GM12878 (cell line): ENCODE measurements around the gene MTA3. TPM values are rescaled to one million over a fixed set of nuclear protein-coding genes. Genes with fewer than 3 reads are reported as not detected.

ENCODE experiments used
- ATAC-seq: fragments of 200-7000 bp; cut with Tn5 transposase; 3 replicates; pipeline ENCODE4 v1.9.1; 2020; ENCODE audit warnings: mild to moderate bottlenecking, moderate library complexity
- BruUV-seq: library from RNA; stranded (reverse); fragments of 400-500 nt; replicated peaks from 2 replicates; lab custom pipeline; 2021; lab: Mats Ljungman, UMichigan
- CTCF ChIA-PET: fragments of 300-600 bp; sonication (Branson Sonifier 250); formaldehyde crosslinking; extraction: SDS; loops from one replicate; lab custom pipeline; 2021; ENCODE audit warnings: inconsistent platforms; lab: Yijun Ruan, JAX
- POLR2A ChIA-PET: fragments of 350-600 bp; formaldehyde crosslinking; extraction: SDS; loops from one replicate; lab custom pipeline; 2021; ENCODE audit warnings: inconsistent platforms; lab: Charles Lee
- RAD21 ChIA-PET: fragments of 300-600 bp; sonication (Branson Sonifier 250); formaldehyde crosslinking; loops from one replicate; lab custom pipeline; 2023; ENCODE audit warnings: antibody characterized with exemption; ENCODE audit not compliant: unreplicated experiment; lab: Charles Lee
- SMC1A ChIA-PET: fragments of 300-600 bp; sonication (Branson Sonifier 250); formaldehyde crosslinking; loops from one replicate; lab custom pipeline; 2023; ENCODE audit not compliant: unreplicated experiment, uncharacterized antibody; lab: Charles Lee
- DNase-seq: peaks from one replicate; pipeline ENCODE4 v3.0.0-alpha.2; 2011; ENCODE audit warnings: low read depth, low spot score
- FAIRE-seq: peaks from 3 replicates; lab custom pipeline; 2011; peaks lifted over from hg19 to GRCh38; lab: Jason Lieb, UNC
- H2AFZ ChIP-seq: 2 replicates; pipeline ENCODE4 v1.6.0; 2011; ENCODE audit warnings: low read depth, low read length, control low read depth; ENCODE audit not compliant: control insufficient read depth
- H3K27ac ChIP-seq: 2 replicates; pipeline ENCODE4 v1.5.1; 2011; ENCODE audit warnings: control low read depth; ENCODE audit not compliant: control insufficient read depth, insufficient read depth
- H3K27me3 ChIP-seq, 2 experiments: replicated peaks in 1 of 2; 2 replicates each; pipeline versions ENCODE4 v1.6.0 to v1.6.1; 2011; ENCODE audit warnings: low read length in 1 of 2; ENCODE audit not compliant: control insufficient read depth in 2 of 2, insufficient read depth in 2 of 2
- H3K36me3 ChIP-seq, 2 experiments: 2 replicates each; pipeline ENCODE4 v1.5.1; 2011; ENCODE audit warnings: low read length in 1 of 2; ENCODE audit not compliant: control insufficient read depth in 2 of 2, insufficient read depth in 2 of 2
- H3K4me1 ChIP-seq: 2 replicates; pipeline ENCODE4 v1.6.1; 2011; ENCODE audit warnings: mild to moderate bottlenecking, low read length, moderate library complexity, mixed read lengths; ENCODE audit not compliant: control insufficient read depth, insufficient read depth
- H3K4me2 ChIP-seq: 2 replicates; pipeline ENCODE4 v1.6.0; 2011; ENCODE audit warnings: control low read depth; ENCODE audit not compliant: control insufficient read depth, insufficient read depth
- H3K4me3 ChIP-seq: fragments of 200-600 bp; sonication (generic); 2 replicates; pipeline ENCODE4 v1.5.1; 2016
- H3K79me2 ChIP-seq: 2 replicates; pipeline ENCODE4 v1.6.0; 2011; ENCODE audit warnings: low read length; ENCODE audit not compliant: control insufficient read depth, insufficient read depth
- H3K9ac ChIP-seq: 2 replicates; pipeline ENCODE4 v1.8.0; 2011; ENCODE audit warnings: low read length, control low read depth, mixed read lengths; ENCODE audit not compliant: control insufficient read depth, insufficient read depth
- H3K9me3 ChIP-seq: replicated peaks from 3 replicates; pipeline ENCODE4 v1.5.1; 2011; ENCODE audit warnings: mild to moderate bottlenecking, low read length; ENCODE audit not compliant: control insufficient read depth, insufficient read depth
- H4K20me1 ChIP-seq: 2 replicates; pipeline ENCODE4 v1.6.0; 2011; ENCODE audit not compliant: control insufficient read depth, insufficient read depth
- ATF7 ChIP-seq: fragments of 450-650 bp; IDR thresholded peaks from 2 replicates; pipeline ENCODE4 v1.6.1; 2016; ENCODE audit warnings: low read depth, mild to moderate bottlenecking
- CHD1 ChIP-seq: IDR thresholded peaks from 2 replicates; pipeline ENCODE4 v1.6.1; 2012; ENCODE audit warnings: low read depth, low read length, improper control_type of control experiment
- FOXM1 ChIP-seq: IDR thresholded peaks from 2 replicates; pipeline ENCODE4 v1.6.1; 2012; ENCODE audit warnings: low read depth, mild to moderate bottlenecking, inconsistent platforms, low read length, moderate library complexity
- KLF5 ChIP-seq: fragments of 450-650 bp; IDR thresholded peaks from 2 replicates; pipeline ENCODE4 v1.6.1; 2014; ENCODE audit warnings: mild to moderate bottlenecking; ENCODE audit not compliant: partially characterized antibody
- MTA2 ChIP-seq: fragments of 450-650 bp; IDR thresholded peaks from 2 replicates; pipeline ENCODE4 v1.6.1; 2016; ENCODE audit warnings: low read depth, mild to moderate bottlenecking, moderate library complexity
- RAD21 ChIP-seq: IDR thresholded peaks from 2 replicates; pipeline ENCODE4 v1.6.1; 2011; ENCODE audit warnings: mild to moderate bottlenecking, low read depth, low read length, moderate library complexity; ENCODE audit not compliant: insufficient read depth
- RCOR1 ChIP-seq: conservative IDR thresholded peaks from 2 replicates; pipeline ENCODE4 v1.6.1; 2012; ENCODE audit warnings: low read depth, low read length, improper control_type of control experiment
- RFX5 ChIP-seq: IDR thresholded peaks from 2 replicates; pipeline ENCODE4 v1.6.1; 2011; ENCODE audit warnings: low read depth, low read length, improper control_type of control experiment
- SIN3A ChIP-seq: IDR thresholded peaks from 2 replicates; pipeline ENCODE4 v1.6.1; 2012; ENCODE audit warnings: low read depth, low read length, improper control_type of control experiment
- SMAD1 ChIP-seq: fragments of 450-650 bp; IDR thresholded peaks from 2 replicates; pipeline ENCODE4 v1.6.1; 2018; ENCODE audit warnings: mild to moderate bottlenecking, low read depth; ENCODE audit not compliant: partially characterized antibody
- STAT3 ChIP-seq: IDR thresholded peaks from 2 replicates; pipeline ENCODE4 v1.6.1; 2011; ENCODE audit warnings: low read depth, low read length, improper control_type of control experiment
- WRNIP1 ChIP-seq: IDR thresholded peaks from 2 replicates; pipeline ENCODE4 v1.6.1; 2011; ENCODE audit warnings: low read depth, low read length, improper control_type of control experiment, borderline replicate concordance
- ZNF217 ChIP-seq: fragments of 450-650 bp; IDR thresholded peaks from 2 replicates; pipeline ENCODE4 v1.6.1; 2017; ENCODE audit warnings: antibody characterized with exemption, mild to moderate bottlenecking
- ZNF384 ChIP-seq: IDR thresholded peaks from 2 replicates; pipeline ENCODE4 v1.6.1; 2012; ENCODE audit warnings: low read depth, mild to moderate bottlenecking, low read length, improper control_type of control experiment, borderline replicate concordance
- WGBS: methylation state at CpG from one replicate; pipeline ENCODE4 v1.1.6; 2016; ENCODE audit warnings: low lambda C conversion rate; ENCODE audit not compliant: insufficient replicate concordance, insufficient coverage; ENCODE audit errors: missing lambda C conversion rate; 5-methylcytosine and 5-hydroxymethylcytosine counted together
- in situ Hi-C: fragments of 300-500 bp; cut with MboI; formaldehyde crosslinking; loops from 9 replicates; pipeline ENCODE4 v1.14.3; 2018; ENCODE audit warnings: mixed read lengths
- intact Hi-C: fragments of 100-400 bp; cut with micrococcal nuclease; formaldehyde crosslinking; loops from one replicate; pipeline ENCODE4 v1.14.2; 2022; ENCODE audit not compliant: unreplicated experiment
- polyA plus RNA-seq, 11 experiments: library from polyadenylated mRNA; depleted of rRNA in 4 of 11; unstranded in 6 of 11; stranded (reverse) in 5 of 11; fragments of >200 nt; fragmentation: Nextera tagmentation in 4 of 11; fragmentation: Illumina TruSeq in 1 of 11; extraction: Ambion mirVana in 4 of 11; extraction: Trizol in 1 of 11; gene quantifications; 1 replicate in 1 of 11; 2 replicates in 10 of 11; pipeline versions ENCODE4 v1.2.1 to v1.2.3, GENCODE V29; 2011 to 2016; ENCODE audit warnings: inconsistent platforms in 2 of 11, missing spikeins in 2 of 11, low read depth in 1 of 11
- total RNA-seq, 4 experiments: library from RNA; depleted of rRNA in 3 of 4; stranded (reverse); fragments of >200 nt in 3 of 4; fragmentation: Illumina TruSeq in 1 of 4; extraction: Trizol in 1 of 4; gene quantifications; 2 replicates each; pipeline versions ENCODE4 v1.2.1 to v1.2.3, GENCODE V29; 2013 to 2021
- TF ChIP-seq, protein P1 (sequence below), 3 experiments: IDR thresholded peaks in 2 of 3; conservative IDR thresholded peaks in 1 of 3; 2 replicates each; pipeline ENCODE4 v1.5.1; 2011; ENCODE audit warnings: low read depth in 3 of 3, low read length in 3 of 3, mild to moderate bottlenecking in 3 of 3, control low read depth in 2 of 3, moderate library complexity in 2 of 3, inconsistent platforms in 1 of 3, mixed read lengths in 1 of 3; ENCODE audit not compliant: control insufficient read depth in 2 of 3, insufficient read depth in 1 of 3; ENCODE audit errors: extremely low read depth in 1 of 3
- TF ChIP-seq, protein P2 (sequence below): fragments of 450-650 bp; IDR thresholded peaks from 2 replicates; pipeline ENCODE4 v1.6.1; 2016; ENCODE audit warnings: mild to moderate bottlenecking, moderate library complexity, borderline replicate concordance

The MTA3 gene
- total and polyA plus RNA-seq, 10 of the 15 experiments (the other 5 are each of a cell fraction or from before 2014, with no cell fraction given): 17.6 to 45.5 (median 26.5) TPM

DNA sequence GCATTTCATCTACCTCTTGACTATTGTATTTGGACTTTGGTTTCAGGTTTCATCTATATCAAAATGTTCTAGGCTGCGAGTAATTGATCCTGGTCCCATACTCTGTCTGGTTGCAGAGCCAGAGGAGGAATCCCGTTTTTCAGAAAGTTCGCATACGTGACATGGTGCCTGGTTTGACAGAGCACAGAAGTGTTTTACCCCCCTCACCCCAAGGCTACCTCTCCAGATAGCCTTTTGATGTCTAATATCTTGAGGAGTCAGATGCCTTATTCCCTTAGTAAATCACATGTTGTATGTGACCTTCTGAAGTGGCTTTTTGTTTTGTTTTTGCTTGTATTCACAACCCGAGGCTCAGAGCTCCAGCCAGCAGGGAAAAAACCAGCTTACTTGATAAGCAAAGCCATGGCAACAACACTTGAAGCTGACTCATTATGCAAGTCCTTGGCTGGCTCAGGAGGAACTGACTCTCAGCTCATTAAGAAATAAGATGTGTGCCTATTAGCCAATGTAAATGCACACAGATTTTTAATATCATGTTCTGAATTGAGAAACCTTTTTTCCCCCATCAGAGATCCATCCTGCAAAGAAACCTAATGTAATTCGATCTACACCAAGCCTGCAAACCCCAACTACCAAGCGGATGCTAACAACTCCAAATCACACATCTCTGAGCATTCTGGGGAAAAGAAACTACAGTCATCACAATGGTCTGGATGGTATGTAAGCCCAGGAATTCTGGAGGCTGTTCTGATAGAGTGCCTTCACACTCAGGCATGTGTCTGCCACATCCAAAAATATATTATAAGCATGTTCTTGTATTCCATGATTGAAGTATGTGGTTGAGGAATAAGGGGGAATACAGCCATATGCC, 154.1 kb downstream of the MTA3 start:
- Histone ChIP-seq H3K4me2 (peak overlapping the region; percentile 85), H3K4me3 (peak overlapping the region; percentile 10; the same call in 1 of the 2 replicates), H2AFZ (peak overlapping the region; percentile 79), H3K27me3 (no peaks in the 10 kb centered on the region), H3K9ac (peak overlapping the region; percentile 38; the same call in 1 of the 2 replicates), H3K9me3 (no peaks in the 10 kb centered on the region), H3K4me1 (peaks cover 19% of the 10 kb centered on the region), H3K79me2 (no peaks in the 10 kb centered on the region), H3K36me3 (peaks cover 0 to 3% of the 10 kb centered on the region in 2 experiments; a peak in 1 of 4 replicates), H4K20me1 (no peaks in the 10 kb centered on the region), H3K27ac (peak overlapping the region; percentile 86)
- intact Hi-C loops: loop anchor here (1.0 to 5.0 kb wide), 2 partner anchors 32 to 70 kb away; partner anchors contain the start of gene HAAO
- ChIA-PET RAD21 (interaction anchor here (0.7 to 1.9 kb wide), 14 partner anchors 11 to 123 kb away, joined by 3 to 20 read pairs (median 6); partner anchors contain the start of gene HAAO), CTCF (interaction anchor here (0.6 to 2.0 kb wide), 11 partner anchors 10 to 130 kb away, joined by 3 to 16 read pairs (median 3); partner anchors contain the start of gene HAAO), POLR2A (interaction anchor here (0.9 to 2.0 kb wide), 6 partner anchors 23 to 123 kb away, joined by 3 to 18 read pairs (median 4); no protein-coding TSS in a partner anchor), SMC1A (interaction anchor here (1.0 to 1.9 kb wide), 12 partner anchors 9 to 74 kb away, joined by 3 to 23 read pairs (median 8); partner anchors contain the start of gene HAAO)
- FAIRE-seq (peak; percentile 84), DNase-seq (peak; percentile 91), ATAC-seq (peak; percentile 98)
- in situ Hi-C loops: no loop called here
- 16% methylated on average over 7 of the region's 7 CpGs for WGBS
- no TSS peak for BruUV-seq
- no peak for TF ChIP-seq WRNIP1
- no peak for TF ChIP-seq SMAD1
- TF ChIP-seq, protein P1, sequence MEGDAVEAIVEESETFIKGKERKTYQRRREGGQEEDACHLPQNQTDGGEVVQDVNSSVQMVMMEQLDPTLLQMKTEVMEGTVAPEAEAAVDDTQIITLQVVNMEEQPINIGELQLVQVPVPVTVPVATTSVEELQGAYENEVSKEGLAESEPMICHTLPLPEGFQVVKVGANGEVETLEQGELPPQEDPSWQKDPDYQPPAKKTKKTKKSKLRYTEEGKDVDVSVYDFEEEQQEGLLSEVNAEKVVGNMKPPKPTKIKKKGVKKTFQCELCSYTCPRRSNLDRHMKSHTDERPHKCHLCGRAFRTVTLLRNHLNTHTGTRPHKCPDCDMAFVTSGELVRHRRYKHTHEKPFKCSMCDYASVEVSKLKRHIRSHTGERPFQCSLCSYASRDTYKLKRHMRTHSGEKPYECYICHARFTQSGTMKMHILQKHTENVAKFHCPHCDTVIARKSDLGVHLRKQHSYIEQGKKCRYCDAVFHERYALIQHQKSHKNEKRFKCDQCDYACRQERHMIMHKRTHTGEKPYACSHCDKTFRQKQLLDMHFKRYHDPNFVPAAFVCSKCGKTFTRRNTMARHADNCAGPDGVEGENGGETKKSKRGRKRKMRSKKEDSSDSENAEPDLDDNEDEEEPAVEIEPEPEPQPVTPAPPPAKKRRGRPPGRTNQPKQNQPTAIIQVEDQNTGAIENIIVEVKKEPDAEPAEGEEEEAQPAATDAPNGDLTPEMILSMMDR (IDR thresholded peaks at IDR 0.05 in 2 of 3, conservative IDR thresholded peaks at IDR 0.05 in 1 of 3; ENCODE audit: control insufficient read depth in 2 of 3, extremely low read depth in 1 of 3, insufficient read depth in 1 of 3, low read depth in 3 of 3, low read length in 3 of 3): no peak
- TF ChIP-seq RCOR1: 0 out of 2 replicates have a peak, but pooled peaks have one; percentile 66
- TF ChIP-seq MTA2: peak; percentile 98
- peak; percentile 88 for TF ChIP-seq STAT3
- TF ChIP-seq FOXM1: peak; percentile 54; the same call in 1 of the 2 replicates
- no peak for TF ChIP-seq ZNF217
- TF ChIP-seq ZNF384: peak; percentile 39; the same call in 1 of the 2 replicates
- TF ChIP-seq, protein P2, sequence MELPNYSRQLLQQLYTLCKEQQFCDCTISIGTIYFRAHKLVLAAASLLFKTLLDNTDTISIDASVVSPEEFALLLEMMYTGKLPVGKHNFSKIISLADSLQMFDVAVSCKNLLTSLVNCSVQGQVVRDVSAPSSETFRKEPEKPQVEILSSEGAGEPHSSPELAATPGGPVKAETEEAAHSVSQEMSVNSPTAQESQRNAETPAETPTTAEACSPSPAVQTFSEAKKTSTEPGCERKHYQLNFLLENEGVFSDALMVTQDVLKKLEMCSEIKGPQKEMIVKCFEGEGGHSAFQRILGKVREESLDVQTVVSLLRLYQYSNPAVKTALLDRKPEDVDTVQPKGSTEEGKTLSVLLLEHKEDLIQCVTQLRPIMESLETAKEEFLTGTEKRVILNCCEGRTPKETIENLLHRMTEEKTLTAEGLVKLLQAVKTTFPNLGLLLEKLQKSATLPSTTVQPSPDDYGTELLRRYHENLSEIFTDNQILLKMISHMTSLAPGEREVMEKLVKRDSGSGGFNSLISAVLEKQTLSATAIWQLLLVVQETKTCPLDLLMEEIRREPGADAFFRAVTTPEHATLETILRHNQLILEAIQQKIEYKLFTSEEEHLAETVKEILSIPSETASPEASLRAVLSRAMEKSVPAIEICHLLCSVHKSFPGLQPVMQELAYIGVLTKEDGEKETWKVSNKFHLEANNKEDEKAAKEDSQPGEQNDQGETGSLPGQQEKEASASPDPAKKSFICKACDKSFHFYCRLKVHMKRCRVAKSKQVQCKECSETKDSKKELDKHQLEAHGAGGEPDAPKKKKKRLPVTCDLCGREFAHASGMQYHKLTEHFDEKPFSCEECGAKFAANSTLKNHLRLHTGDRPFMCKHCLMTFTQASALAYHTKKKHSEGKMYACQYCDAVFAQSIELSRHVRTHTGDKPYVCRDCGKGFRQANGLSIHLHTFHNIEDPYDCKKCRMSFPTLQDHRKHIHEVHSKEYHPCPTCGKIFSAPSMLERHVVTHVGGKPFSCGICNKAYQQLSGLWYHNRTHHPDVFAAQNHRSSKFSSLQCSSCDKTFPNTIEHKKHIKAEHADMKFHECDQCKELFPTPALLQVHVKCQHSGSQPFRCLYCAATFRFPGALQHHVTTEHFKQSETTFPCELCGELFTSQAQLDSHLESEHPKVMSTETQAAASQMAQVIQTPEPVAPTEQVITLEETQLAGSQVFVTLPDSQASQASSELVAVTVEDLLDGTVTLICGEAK: peak; percentile 21; the same call in 1 of the 2 replicates
- peak; percentile 69; the same call in 1 of the 2 replicates for TF ChIP-seq RFX5
- TF ChIP-seq KLF5: no peak
- TF ChIP-seq CHD1: 0 out of 2 replicates have a peak, but pooled peaks have one; percentile 42
- peak; percentile 58 for TF ChIP-seq ATF7
- TF ChIP-seq RAD21: 0 out of 2 replicates have a peak, but pooled peaks have one; percentile 23
- TF ChIP-seq SIN3A: 0 out of 2 replicates have a peak, but pooled peaks have one; percentile 35
